OCI-LY1 (cell line): ENCODE data around the gene SPRED2.

ENCODE experiments used
- H2AFZ ChIP-seq: fragments of 200-600 bp; sonication (generic), shearing (Covaris generic); 2 replicates; pipeline ENCODE4 v1.6.0; 2014; ENCODE audit warnings: antibody characterized with exemption, mild to moderate bottlenecking, low read length
- H3F3A ChIP-seq: fragments of 200-600 bp; sonication (generic), shearing (Covaris generic); 2 replicates; pipeline ENCODE4 v1.6.0; 2014; ENCODE audit warnings: mild to moderate bottlenecking, antibody characterized with exemption, low read length, moderate library complexity; ENCODE audit not compliant: insufficient read depth
- H3K27ac ChIP-seq: fragments of 200-600 bp; sonication (generic); 2 replicates; pipeline ENCODE4 v1.5.1; 2014; ENCODE audit warnings: low read length, mixed run types, mild to moderate bottlenecking, low read depth; ENCODE audit not compliant: poor library complexity, severe bottlenecking
- H3K27me3 ChIP-seq: fragments of 200-600 bp; sonication (generic); 2 replicates; pipeline ENCODE4 v1.6.0; 2014; ENCODE audit warnings: antibody characterized with exemption, mild to moderate bottlenecking, low read length, moderate library complexity; ENCODE audit not compliant: insufficient read depth
- H3K36me3 ChIP-seq: fragments of 200-600 bp; sonication (generic); 2 replicates; pipeline ENCODE4 v1.6.1; 2014; ENCODE audit warnings: mild to moderate bottlenecking, antibody characterized with exemption, low read length, moderate library complexity, mixed read lengths; ENCODE audit not compliant: insufficient read depth
- H3K4me1 ChIP-seq: fragments of 200-600 bp; sonication (generic); 2 replicates; pipeline ENCODE4 v1.5.1; 2014; ENCODE audit warnings: mild to moderate bottlenecking, low read length, moderate library complexity; ENCODE audit not compliant: insufficient read depth, severe bottlenecking
- H3K4me2 ChIP-seq: fragments of 200-600 bp; sonication (generic), shearing (Covaris generic); 2 replicates; pipeline ENCODE4 v1.6.1; 2014; ENCODE audit warnings: low read length
- H3K4me3 ChIP-seq: fragments of 200-600 bp; sonication (generic); 2 replicates; pipeline ENCODE4 v1.5.1; 2014; ENCODE audit warnings: low read length, low read depth, mild to moderate bottlenecking, mixed read lengths; ENCODE audit not compliant: poor library complexity, severe bottlenecking
- H3K79me2 ChIP-seq: fragments of 200-600 bp; shearing (Covaris generic); 2 replicates; pipeline ENCODE4 v1.6.1; 2016; ENCODE audit warnings: mixed run types, low read length, mixed read lengths; ENCODE audit not compliant: insufficient read depth
- H3K9ac ChIP-seq: fragments of 200-600 bp; sonication (generic), shearing (Covaris generic); 2 replicates; pipeline ENCODE4 v1.6.1; 2014; ENCODE audit warnings: mild to moderate bottlenecking, low read length, mixed read lengths
- H3K9me2 ChIP-seq: fragments of 200-600 bp; sonication (generic), shearing (Covaris generic); 2 replicates; pipeline ENCODE4 v1.6.1; 2014; ENCODE audit warnings: low read depth, mild to moderate bottlenecking, low read length, mixed read lengths
- H3K9me3 ChIP-seq: fragments of 200-600 bp; shearing (Covaris generic); 2 replicates; pipeline ENCODE4 v1.6.1; 2014; ENCODE audit warnings: low read length, mixed read lengths
- H4K20me1 ChIP-seq: fragments of 200-600 bp; sonication (generic), shearing (Covaris generic); 2 replicates; pipeline ENCODE4 v1.6.0; 2016; ENCODE audit warnings: mild to moderate bottlenecking, low read length; ENCODE audit not compliant: insufficient read depth
- CTCF ChIP-seq: fragments of 200-600 bp; sonication (generic), shearing (Covaris generic); IDR thresholded peaks from 2 replicates; pipeline ENCODE4 v1.5.1; 2017; ENCODE audit warnings: mild to moderate bottlenecking, antibody characterized with exemption, low read length, moderate library complexity, mixed read lengths
- EZH2 ChIP-seq: fragments of 200-600 bp; sonication (generic), shearing (Covaris generic); IDR thresholded peaks from 2 replicates; pipeline ENCODE4 v1.8.0; 2017; ENCODE audit warnings: borderline replicate concordance, mixed run types, mild to moderate bottlenecking, antibody characterized with exemption, low read length, moderate library complexity, mixed read lengths

Gene SPRED2

DNA sequence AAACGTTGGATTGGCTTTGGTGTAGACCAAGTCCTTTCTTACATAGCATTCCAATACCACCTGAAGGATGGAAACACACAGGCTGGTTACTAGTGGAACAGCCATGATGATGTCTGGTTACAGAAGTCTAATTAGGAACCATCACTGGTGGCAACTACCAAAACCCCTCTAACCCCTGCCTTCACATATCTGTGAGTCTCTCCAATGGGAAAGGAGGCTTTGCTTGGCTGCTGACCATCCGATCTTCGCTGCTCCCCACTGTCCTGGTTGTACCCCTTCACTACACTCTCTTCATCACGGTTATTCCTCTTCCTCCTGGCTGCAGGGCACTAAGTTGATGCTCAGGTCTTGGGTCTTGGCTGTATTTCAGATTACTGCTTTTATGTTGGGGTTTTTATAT lies 97.7 kb downstream of the SPRED2 start:
- Histone ChIP-seq H3F3A (no peaks in the 10 kb centered on the region), H3K9ac (no peak overlapping the region), H3K9me3 (no peaks in the 10 kb centered on the region), H4K20me1 (no peaks in the 10 kb centered on the region), H3K4me1 (no peaks in the 10 kb centered on the region), H2AFZ (no peak overlapping the region), H3K4me3 (no peak overlapping the region), H3K9me2 (no peaks in the 10 kb centered on the region), H3K27ac (no peak overlapping the region), H3K79me2 (no peaks in the 10 kb centered on the region), H3K4me2 (no peak overlapping the region), H3K36me3 (peaks cover 49% of the 10 kb centered on the region), H3K27me3 (no peaks in the 10 kb centered on the region)
- no peak for TF ChIP-seq CTCF
- no peak for TF ChIP-seq EZH2

- Histone ChIP-seq H3K9ac (no peak overlapping the region), H3K9me2 (no peaks in the 10 kb centered on the region), H3K79me2 (no peaks in the 10 kb centered on the region), H4K20me1 (no peaks in the 10 kb centered on the region), H3K36me3 (peaks cover 66% of the 10 kb centered on the region), H3K9me3 (no peaks in the 10 kb centered on the region), H3K27me3 (no peaks in the 10 kb centered on the region), H3K27ac (no peak overlapping the region), H3F3A (no peaks in the 10 kb centered on the region), H3K4me1 (peaks cover 3% of the 10 kb centered on the region), H3K4me3 (no peak overlapping the region), H2AFZ (no peak overlapping the region), H3K4me2 (no peak overlapping the region)
- TF ChIP-seq CTCF (no peak), EZH2 (no peak)
These were observed 100.9 kb downstream of the SPRED2 start for GRCh38 chr2:65331336-65332025.

DNA sequence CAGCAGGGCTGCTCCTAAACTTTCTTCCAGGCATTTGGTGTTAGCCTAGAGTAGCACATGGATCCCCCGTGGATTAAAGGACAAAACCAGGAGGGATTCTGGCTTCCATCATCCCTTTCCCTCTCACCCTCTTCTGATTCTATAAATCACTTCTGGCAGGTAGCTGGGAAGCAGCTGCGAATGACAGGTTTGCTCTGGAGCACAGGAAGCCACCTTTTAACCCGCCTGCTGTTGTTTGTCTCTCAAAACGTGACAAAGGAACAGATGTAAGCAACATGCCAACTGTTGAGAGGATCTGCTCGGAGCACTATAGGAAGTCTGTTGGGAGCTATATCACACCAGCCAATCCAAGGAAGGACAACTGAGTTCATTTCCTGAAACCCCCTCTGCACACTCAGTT lies 102.9 kb downstream of the SPRED2 start:
- H3K36me3 ChIP-seq: peaks cover 56% of the 10 kb centered on the region
- H3K79me2 ChIP-seq: no peaks in the 10 kb centered on the region
- no peak overlapping the region for H3K4me3 ChIP-seq
- no peak overlapping the region for H2AFZ ChIP-seq
- peaks cover 23% of the 10 kb centered on the region for H3K4me1 ChIP-seq
- H3F3A ChIP-seq: no peaks in the 10 kb centered on the region
- H4K20me1 ChIP-seq: no peaks in the 10 kb centered on the region
- no peaks in the 10 kb centered on the region for H3K9me3 ChIP-seq
- H3K4me2 ChIP-seq: no peak overlapping the region
- H3K9me2 ChIP-seq: no peaks in the 10 kb centered on the region
- TF ChIP-seq CTCF (no peak), EZH2 (no peak)
- H3K9ac ChIP-seq: no peak overlapping the region
- no peaks in the 10 kb centered on the region for H3K27me3 ChIP-seq
- no peak overlapping the region for H3K27ac ChIP-seq
